ENCODE results near the gene CDH15.

Gene CDH15

GRCh38 chr16:89192956-89193575 is 21.5 kb downstream of the CDH15 start:
- Histone ChIP-seq H3K27me3 (peaks cover 0 to 44% of the 10 kb centered on the region in 2 donors), H3K4me1 (peaks cover 0 to 19% (median 11%) of the 10 kb centered on the region in 4 donors), H3K27ac (no peak overlapping the region), H3K9me3 (no peaks in the 10 kb centered on the region), H3K36me3 (no peaks in the 10 kb centered on the region), H3K4me3 (no peak overlapping the region)
- intact Hi-C loops (cut with DNase I; ENCODE audit: low total_unique reads) = no loop called here
- no peak for DNase-seq
- no peak for TF ChIP-seq CTCF (IDR thresholded peaks at IDR 0.05)

- intact Hi-C loops (cut with DNase I; ENCODE audit: low total_unique reads) = no loop called here
- no peak for DNase-seq
- Histone ChIP-seq H3K27ac (no peak overlapping the region), H3K4me1 (peaks cover 0 to 19% (median 11%) of the 10 kb centered on the region in 4 donors), H3K36me3 (no peaks in the 10 kb centered on the region), H3K9me3 (no peaks in the 10 kb centered on the region), H3K4me3 (no peak overlapping the region), H3K27me3 (peaks cover 0 to 51% of the 10 kb centered on the region in 2 donors)
- TF ChIP-seq CTCF (IDR thresholded peaks at IDR 0.05) = no peak
These were observed 22.2 kb downstream of the CDH15 start for GRCh38 chr16:89193576-89194293.

GRCh38 chr16:89194340-89195311 is 23.1 kb downstream of the CDH15 start:
- H3K4me3 ChIP-seq = no peak overlapping the region
- DNase-seq = no peak
- TF ChIP-seq CTCF (IDR thresholded peaks at IDR 0.05) = no peak
- intact Hi-C loops (cut with DNase I; ENCODE audit: low total_unique reads) = no loop called here
- peaks cover 0 to 60% of the 10 kb centered on the region in 2 donors for H3K27me3 ChIP-seq
- no peak overlapping the region for H3K27ac ChIP-seq
- H3K36me3 ChIP-seq = no peaks in the 10 kb centered on the region
- no peaks in the 10 kb centered on the region for H3K9me3 ChIP-seq
- peaks cover 0 to 19% (median 11%) of the 10 kb centered on the region in 4 donors for H3K4me1 ChIP-seq

GRCh38 chr16:89195521-89196171 is 24.1 kb downstream of the CDH15 start:
- Histone ChIP-seq H3K4me1 (peaks cover 0 to 24% (median 11%) of the 10 kb centered on the region in 4 donors), H3K4me3 (no peak overlapping the region), H3K27ac (no peak overlapping the region), H3K27me3 (peaks cover 0 to 65% of the 10 kb centered on the region in 2 donors), H3K9me3 (no peaks in the 10 kb centered on the region), H3K36me3 (no peaks in the 10 kb centered on the region)
- no peak for DNase-seq
- TF ChIP-seq CTCF (IDR thresholded peaks at IDR 0.05) = no peak
- intact Hi-C loops (cut with DNase I; ENCODE audit: low total_unique reads) = no loop called here

GRCh38 chr16:89197033-89197632 is 25.6 kb downstream of the CDH15 start:
- no peak overlapping the region for H3K27ac ChIP-seq
- no peak for TF ChIP-seq CTCF (IDR thresholded peaks at IDR 0.05)
- H3K4me3 ChIP-seq = no peak overlapping the region
- peaks cover 0 to 29% (median 9%) of the 10 kb centered on the region in 4 donors for H3K4me1 ChIP-seq
- no peak for DNase-seq
- H3K36me3 ChIP-seq = no peaks in the 10 kb centered on the region
- peaks cover 0 to 63% of the 10 kb centered on the region in 2 donors for H3K27me3 ChIP-seq
- intact Hi-C loops (cut with DNase I; ENCODE audit: low total_unique reads) = no loop called here
- H3K9me3 ChIP-seq = no peaks in the 10 kb centered on the region
